Limb (tissue), 2 donors: ENCODE measurements around the gene RTN1.

Source experiments
- DNase-seq, 2 donors: peaks; one replicate each; pipeline ENCODE4 v3.0.0-alpha.2; 2016; ENCODE audit errors: extremely low spot score in 2 of 2

The RTN1 gene

DNA sequence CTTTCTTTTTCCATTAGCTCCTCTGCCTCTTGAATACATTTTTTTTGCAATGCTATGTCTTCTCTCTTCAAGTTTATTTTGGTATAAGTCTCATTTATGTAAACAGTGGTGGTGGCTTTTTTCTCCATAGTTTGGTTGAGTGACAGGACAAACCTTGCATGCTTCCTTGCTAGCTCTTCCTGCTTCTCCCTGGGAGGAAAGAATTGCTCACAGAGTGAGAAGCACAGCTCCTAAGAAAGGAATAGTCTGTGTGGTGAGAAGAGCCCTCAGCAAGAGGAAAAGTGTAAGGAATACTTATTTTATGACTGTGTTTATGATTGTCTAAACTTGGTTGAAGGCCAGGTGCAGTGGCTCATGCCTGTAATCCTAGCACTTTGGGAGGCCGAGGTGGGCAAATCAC, 305.5 kb downstream of the RTN1 start:
- no peak for DNase-seq

DNA sequence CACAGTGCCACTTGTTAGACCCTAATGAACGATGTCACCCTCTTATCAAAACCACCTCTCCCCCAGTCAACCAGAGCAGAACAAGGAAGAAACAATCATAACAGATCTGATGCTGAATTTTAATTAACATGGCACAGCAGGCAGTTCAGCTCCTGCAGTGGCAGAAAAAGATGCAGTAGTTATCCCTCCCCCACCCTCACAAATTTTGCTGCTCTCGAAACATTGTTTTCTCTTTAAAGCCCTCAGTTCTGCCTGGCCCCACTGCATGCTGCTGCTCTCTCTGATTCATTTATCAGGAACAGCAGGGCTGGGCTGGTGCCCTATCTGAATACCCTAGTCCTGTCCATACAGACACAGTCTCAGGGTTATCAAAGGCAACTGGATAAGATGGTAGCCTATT, 306.2 kb downstream of the RTN1 start:
- DNase-seq: no peak

DNA sequence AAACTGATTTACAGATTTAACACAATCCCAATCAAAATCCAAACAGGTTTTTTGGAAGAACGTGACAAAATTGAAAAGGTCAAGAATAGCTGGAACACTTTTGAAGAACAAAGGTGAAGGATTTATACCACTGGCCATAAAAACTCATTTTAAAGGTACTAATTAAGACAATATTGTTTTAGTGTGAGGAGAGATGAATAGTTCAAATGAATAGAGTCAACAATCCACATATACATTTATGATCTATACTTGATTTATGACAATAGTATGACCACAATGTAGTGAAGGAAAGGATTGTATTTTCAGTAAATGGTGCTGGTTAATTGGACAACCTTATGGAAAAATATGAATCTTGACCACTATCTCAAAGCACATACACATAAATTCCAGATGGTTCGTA, 323.3 kb downstream of the RTN1 start:
- DNase-seq: no peak
